ENCODE results near the gene RPL27A.

GRCh38 chr11:8684600-8685290, 2.2 kb downstream of the RPL27A start:
- TF ChIP-seq EP300 (IDR thresholded peaks at IDR 0.05) (no peak), POLR2A (IDR thresholded peaks at IDR 0.05) (no peak), POLR2AphosphoS5 (IDR thresholded peaks at IDR 0.05) (no peak)
